Loucy (cell line): Measurements from ENCODE around the gene CDKN1A.

Source experiments
- CTCF ChIP-seq: fragments of 200-600 bp; sonication (generic); conservative IDR thresholded peaks from 2 replicates; pipeline ENCODE4 v1.5.1; 2014; ENCODE audit warnings: mild to moderate bottlenecking, antibody characterized with exemption, low read length
- EZH2phosphoT487 ChIP-seq: fragments of 200-600 bp; IDR thresholded peaks from 2 replicates; pipeline ENCODE4 v1.6.1; 2018; ENCODE audit warnings: antibody characterized with exemption, mild to moderate bottlenecking, moderate library complexity, borderline replicate concordance

GRCh38 chr6:36699348-36699747, 20.8 kb downstream of the CDKN1A start:
- no peak for TF ChIP-seq CTCF
- no peak for TF ChIP-seq EZH2phosphoT487
